HepG2 (cell line): Measurements from ENCODE around the gene GNG7. TPM values are rescaled to one million over a fixed set of nuclear protein-coding genes. Genes with fewer than 3 reads are reported as not detected.

Source experiments
- CCDC6 ChIP-seq: sonication (generic); formaldehyde crosslinking; IDR thresholded peaks from 2 replicates; pipeline ENCODE4 v1.8.1; 2022; ENCODE audit warnings: mild to moderate bottlenecking, missing genetic modification reagents, moderate library complexity
- DNMT3B ChIP-seq: conservative IDR thresholded peaks from 2 replicates; pipeline ENCODE4 v1.6.1; 2016; ENCODE audit warnings: missing biosample characterization, control low read depth
- HOXA5 ChIP-seq: sonication (generic); formaldehyde crosslinking; IDR thresholded peaks from 2 replicates; pipeline ENCODE4 v1.4.0; 2020; ENCODE audit warnings: missing genetic modification reagents
- MED13 ChIP-seq: sonication (generic); formaldehyde crosslinking; IDR thresholded peaks from 2 replicates; pipeline ENCODE4 v1.5.0; 2020; ENCODE audit warnings: missing genetic modification reagents
- RARA ChIP-seq: IDR thresholded peaks from 2 replicates; pipeline ENCODE4 v1.6.1; 2016; ENCODE audit warnings: missing genetic modification reagents, missing compliant biosample characterization
- SKI ChIP-seq: fragments of 450-650 bp; IDR thresholded peaks from one replicate; pipeline ENCODE4 v1.6.1; 2018; ENCODE audit warnings: mild to moderate bottlenecking; ENCODE audit not compliant: partially characterized antibody
- TARDBP ChIP-seq: sonication (generic); formaldehyde crosslinking; IDR thresholded peaks from 2 replicates; pipeline ENCODE4 v1.8.0; 2022; ENCODE audit warnings: mild to moderate bottlenecking, missing genetic modification reagents
- TBX3 ChIP-seq: fragments of 450-650 bp; IDR thresholded peaks from 2 replicates; pipeline ENCODE4 v1.6.1; 2017; ENCODE audit warnings: antibody characterized with exemption, mild to moderate bottlenecking, inconsistent platforms, borderline replicate concordance
- TCF7L2 ChIP-seq: IDR thresholded peaks from 2 replicates; pipeline ENCODE4 v1.6.1; 2011; ENCODE audit warnings: mild to moderate bottlenecking, low read depth, low read length, moderate library complexity
- ZC3H13 ChIP-seq: sonication (generic); formaldehyde crosslinking; IDR thresholded peaks from 2 replicates; pipeline ENCODE4 v1.8.1; 2023; ENCODE audit warnings: mild to moderate bottlenecking, missing genetic modification reagents, moderate library complexity
- ZMYM4 ChIP-seq: sonication (generic); formaldehyde crosslinking; IDR thresholded peaks from 2 replicates; pipeline ENCODE4 v1.8.1; 2023; ENCODE audit warnings: mild to moderate bottlenecking, missing genetic modification reagents
- ZNF205 ChIP-seq: IDR thresholded peaks from 2 replicates; pipeline ENCODE4 v1.6.1; 2018; ENCODE audit warnings: missing biosample characterization, missing genetic modification reagents
- ZNF773 ChIP-seq: sonication (generic); formaldehyde crosslinking; IDR thresholded peaks from 2 replicates; pipeline ENCODE4 v1.4.0; 2020; ENCODE audit warnings: missing genetic modification reagents, borderline replicate concordance
- ZZZ3 ChIP-seq: sonication (generic); formaldehyde crosslinking; IDR thresholded peaks from 2 replicates; pipeline ENCODE4 v1.4.0; 2020; ENCODE audit warnings: missing genetic modification reagents, mild to moderate bottlenecking, borderline replicate concordance
- polyA plus RNA-seq, 8 experiments: library from polyadenylated mRNA; depleted of rRNA in 3 of 8; stranded (reverse) in 7 of 8; unstranded in 1 of 8; fragments of >200 nt; fragmentation: Illumina TruSeq in 4 of 8; extraction: Trizol in 4 of 8; gene quantifications; 2 replicates each; pipeline versions ENCODE4 v1.2.1 to v1.2.3, GENCODE V29; 2011 to 2016; ENCODE audit warnings: low read depth in 4 of 8, missing spikeins in 1 of 8, mixed read lengths in 1 of 8; ENCODE audit not compliant: insufficient read depth in 1 of 8
- total RNA-seq, 5 experiments: library from RNA; depleted of rRNA; stranded (reverse); fragments of >200 nt; fragmentation: Illumina TruSeq; extraction: Trizol; gene quantifications; 2 replicates each; pipeline ENCODE4 v1.2.3, GENCODE V29; 2016; ENCODE audit warnings: low read depth in 1 of 5
- TF ChIP-seq, protein P1 (sequence below): sonication (generic); formaldehyde crosslinking; conservative IDR thresholded peaks from 2 replicates; pipeline ENCODE4 v1.8.0; 2022; ENCODE audit warnings: missing genetic modification reagents
- TF ChIP-seq, protein P2 (sequence below): sonication (generic); formaldehyde crosslinking; IDR thresholded peaks from 2 replicates; pipeline ENCODE4 v1.9.0; 2021; ENCODE audit warnings: missing genetic modification reagents, borderline replicate concordance
- TF ChIP-seq, protein P3 (sequence below): sonication (generic); formaldehyde crosslinking; IDR thresholded peaks from 2 replicates; pipeline ENCODE4 v1.5.0; 2020; ENCODE audit warnings: mild to moderate bottlenecking, missing genetic modification reagents
- TF ChIP-seq, protein P4 (sequence below): sonication (generic); formaldehyde crosslinking; IDR thresholded peaks from 2 replicates; pipeline ENCODE4 v1.4.0; 2020; ENCODE audit warnings: missing genetic modification reagents, borderline replicate concordance

The GNG7 gene
- total and polyA plus RNA-seq, 2 of the 13 experiments (the other 11 are each of a cell fraction or from before 2014, with no cell fraction given): 1.4 to 3.3 TPM

DNA sequence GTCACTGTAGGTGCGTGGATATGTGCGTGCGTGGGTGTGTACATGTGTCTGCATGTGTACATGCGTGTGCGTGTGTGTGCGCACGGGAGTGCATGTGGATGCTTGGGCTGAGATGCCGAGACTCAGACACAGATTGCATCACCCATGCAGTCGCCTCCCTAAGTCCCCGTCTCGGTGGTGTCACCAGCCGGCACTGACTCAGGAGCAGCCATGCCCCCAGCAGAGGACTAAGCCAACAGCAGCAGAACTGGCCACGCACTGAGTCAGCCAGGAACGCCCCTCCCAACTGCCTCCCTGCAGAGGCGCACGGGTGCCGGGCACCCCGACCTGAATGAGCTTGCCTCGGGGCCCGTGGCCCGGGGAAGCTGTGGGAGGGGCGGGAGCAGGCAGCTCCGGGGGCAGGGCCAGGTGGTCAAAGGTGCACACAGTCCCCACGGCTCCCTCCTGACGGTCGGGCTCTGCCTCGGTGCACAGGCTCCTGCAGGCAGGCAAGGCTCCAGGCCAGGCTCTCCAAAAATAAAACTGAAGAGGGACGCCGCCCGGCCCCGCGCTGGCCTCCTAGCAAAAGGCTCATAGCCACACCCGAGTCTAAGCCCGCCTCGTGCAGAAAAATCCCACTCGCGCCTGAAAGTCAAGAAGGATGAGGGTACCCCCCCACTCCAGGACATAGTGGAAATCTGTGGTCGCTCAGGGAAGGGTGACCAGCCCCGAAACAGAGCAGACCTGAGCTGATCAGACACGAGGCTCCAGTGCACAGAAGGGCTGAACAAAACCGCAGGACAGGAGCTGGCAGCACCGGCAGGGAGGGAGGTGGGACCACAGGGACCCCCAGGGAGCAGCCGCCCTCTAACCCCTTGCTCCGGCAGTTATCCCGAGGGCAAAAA is 177.4 kb downstream of the GNG7 start (continued):
- TF ChIP-seq, protein P1, sequence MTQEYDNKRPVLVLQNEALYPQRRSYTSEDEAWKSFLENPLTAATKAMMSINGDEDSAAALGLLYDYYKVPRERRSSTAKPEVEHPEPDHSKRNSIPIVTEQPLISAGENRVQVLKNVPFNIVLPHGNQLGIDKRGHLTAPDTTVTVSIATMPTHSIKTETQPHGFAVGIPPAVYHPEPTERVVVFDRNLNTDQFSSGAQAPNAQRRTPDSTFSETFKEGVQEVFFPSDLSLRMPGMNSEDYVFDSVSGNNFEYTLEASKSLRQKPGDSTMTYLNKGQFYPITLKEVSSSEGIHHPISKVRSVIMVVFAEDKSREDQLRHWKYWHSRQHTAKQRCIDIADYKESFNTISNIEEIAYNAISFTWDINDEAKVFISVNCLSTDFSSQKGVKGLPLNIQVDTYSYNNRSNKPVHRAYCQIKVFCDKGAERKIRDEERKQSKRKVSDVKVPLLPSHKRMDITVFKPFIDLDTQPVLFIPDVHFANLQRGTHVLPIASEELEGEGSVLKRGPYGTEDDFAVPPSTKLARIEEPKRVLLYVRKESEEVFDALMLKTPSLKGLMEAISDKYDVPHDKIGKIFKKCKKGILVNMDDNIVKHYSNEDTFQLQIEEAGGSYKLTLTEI: no peak
- TF ChIP-seq CCDC6 (CRISPR knock-in tag) (no peak), RARA (CRISPR knock-in tag) (peak; percentile 34; the same call in 1 of the 2 replicates), TARDBP (CRISPR knock-in tag) (no peak), ZC3H13 (CRISPR knock-in tag) (no peak), TBX3 (no peak), ZNF205 (CRISPR knock-in tag) (no peak), SKI (peak; percentile 78), ZMYM4 (CRISPR knock-in tag) (no peak), MED13 (CRISPR knock-in tag) (no peak), HOXA5 (CRISPR knock-in tag) (no peak), ZNF773 (CRISPR knock-in tag) (no peak), DNMT3B (no peak), ZZZ3 (CRISPR knock-in tag) (no peak), TCF7L2 (no peak)
- TF ChIP-seq, protein P2, sequence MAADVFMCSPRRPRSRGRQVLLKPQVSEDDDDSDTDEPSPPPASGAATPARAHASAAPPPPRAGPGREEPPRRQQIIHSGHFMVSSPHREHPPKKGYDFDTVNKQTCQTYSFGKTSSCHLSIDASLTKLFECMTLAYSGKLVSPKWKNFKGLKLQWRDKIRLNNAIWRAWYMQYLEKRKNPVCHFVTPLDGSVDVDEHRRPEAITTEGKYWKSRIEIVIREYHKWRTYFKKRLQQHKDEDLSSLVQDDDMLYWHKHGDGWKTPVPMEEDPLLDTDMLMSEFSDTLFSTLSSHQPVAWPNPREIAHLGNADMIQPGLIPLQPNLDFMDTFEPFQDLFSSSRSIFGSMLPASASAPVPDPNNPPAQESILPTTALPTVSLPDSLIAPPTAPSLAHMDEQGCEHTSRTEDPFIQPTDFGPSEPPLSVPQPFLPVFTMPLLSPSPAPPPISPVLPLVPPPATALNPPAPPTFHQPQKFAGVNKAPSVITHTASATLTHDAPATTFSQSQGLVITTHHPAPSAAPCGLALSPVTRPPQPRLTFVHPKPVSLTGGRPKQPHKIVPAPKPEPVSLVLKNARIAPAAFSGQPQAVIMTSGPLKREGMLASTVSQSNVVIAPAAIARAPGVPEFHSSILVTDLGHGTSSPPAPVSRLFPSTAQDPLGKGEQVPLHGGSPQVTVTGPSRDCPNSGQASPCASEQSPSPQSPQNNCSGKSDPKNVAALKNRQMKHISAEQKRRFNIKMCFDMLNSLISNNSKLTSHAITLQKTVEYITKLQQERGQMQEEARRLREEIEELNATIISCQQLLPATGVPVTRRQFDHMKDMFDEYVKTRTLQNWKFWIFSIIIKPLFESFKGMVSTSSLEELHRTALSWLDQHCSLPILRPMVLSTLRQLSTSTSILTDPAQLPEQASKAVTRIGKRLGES (CRISPR knock-in tag): no peak
- TF ChIP-seq, protein P3, sequence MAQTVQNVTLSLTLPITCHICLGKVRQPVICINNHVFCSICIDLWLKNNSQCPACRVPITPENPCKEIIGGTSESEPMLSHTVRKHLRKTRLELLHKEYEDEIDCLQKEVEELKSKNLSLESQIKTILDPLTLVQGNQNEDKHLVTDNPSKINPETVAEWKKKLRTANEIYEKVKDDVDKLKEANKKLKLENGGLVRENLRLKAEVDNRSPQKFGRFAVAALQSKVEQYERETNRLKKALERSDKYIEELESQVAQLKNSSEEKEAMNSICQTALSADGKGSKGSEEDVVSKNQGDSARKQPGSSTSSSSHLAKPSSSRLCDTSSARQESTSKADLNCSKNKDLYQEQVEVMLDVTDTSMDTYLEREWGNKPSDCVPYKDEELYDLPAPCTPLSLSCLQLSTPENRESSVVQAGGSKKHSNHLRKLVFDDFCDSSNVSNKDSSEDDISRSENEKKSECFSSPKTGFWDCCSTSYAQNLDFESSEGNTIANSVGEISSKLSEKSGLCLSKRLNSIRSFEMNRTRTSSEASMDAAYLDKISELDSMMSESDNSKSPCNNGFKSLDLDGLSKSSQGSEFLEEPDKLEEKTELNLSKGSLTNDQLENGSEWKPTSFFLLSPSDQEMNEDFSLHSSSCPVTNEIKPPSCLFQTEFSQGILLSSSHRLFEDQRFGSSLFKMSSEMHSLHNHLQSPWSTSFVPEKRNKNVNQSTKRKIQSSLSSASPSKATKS (CRISPR knock-in tag): no peak
- TF ChIP-seq, protein P4, sequence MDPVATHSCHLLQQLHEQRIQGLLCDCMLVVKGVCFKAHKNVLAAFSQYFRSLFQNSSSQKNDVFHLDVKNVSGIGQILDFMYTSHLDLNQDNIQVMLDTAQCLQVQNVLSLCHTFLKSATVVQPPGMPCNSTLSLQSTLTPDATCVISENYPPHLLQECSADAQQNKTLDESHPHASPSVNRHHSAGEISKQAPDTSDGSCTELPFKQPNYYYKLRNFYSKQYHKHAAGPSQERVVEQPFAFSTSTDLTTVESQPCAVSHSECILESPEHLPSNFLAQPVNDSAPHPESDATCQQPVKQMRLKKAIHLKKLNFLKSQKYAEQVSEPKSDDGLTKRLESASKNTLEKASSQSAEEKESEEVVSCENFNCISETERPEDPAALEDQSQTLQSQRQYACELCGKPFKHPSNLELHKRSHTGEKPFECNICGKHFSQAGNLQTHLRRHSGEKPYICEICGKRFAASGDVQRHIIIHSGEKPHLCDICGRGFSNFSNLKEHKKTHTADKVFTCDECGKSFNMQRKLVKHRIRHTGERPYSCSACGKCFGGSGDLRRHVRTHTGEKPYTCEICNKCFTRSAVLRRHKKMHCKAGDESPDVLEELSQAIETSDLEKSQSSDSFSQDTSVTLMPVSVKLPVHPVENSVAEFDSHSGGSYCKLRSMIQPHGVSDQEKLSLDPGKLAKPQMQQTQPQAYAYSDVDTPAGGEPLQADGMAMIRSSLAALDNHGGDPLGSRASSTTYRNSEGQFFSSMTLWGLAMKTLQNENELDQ (CRISPR knock-in tag): no peak
